ENCODE measurements around the gene HIVEP2. TPM values are rescaled to one million over a fixed set of nuclear protein-coding genes. Genes with fewer than 3 reads are reported as not detected.

The HIVEP2 gene
- polyA plus RNA-seq, 12 donors, result 16.2 to 37.5 (median 22.5) TPM; not detected in 1

DNA sequence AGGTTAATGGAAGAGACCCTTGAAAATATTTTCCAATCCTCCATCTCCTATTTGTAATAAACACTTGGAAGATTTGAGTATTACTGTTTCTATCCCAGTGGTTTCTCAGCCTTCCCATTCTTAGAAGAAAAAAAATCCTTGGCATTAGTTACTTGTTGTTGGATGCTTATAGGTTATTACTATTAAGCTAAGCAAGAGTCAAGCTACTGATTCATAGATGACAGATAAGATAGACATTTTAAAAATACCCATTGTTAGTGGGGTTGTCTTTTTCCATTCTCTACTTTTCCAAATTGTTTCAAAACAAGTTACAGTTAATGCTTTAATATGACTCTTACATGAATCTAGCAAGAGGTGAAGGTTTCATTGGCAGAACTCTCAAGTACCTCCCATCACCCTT is 158.5 kb downstream of the HIVEP2 start:
- no peak for DNase-seq

- no peak for DNase-seq
Observed at GRCh38 chr6:142784344-142784743, 160.6 kb downstream of the HIVEP2 start.

- no peak for DNase-seq
Observed at GRCh38 chr6:142783499-142783898, 161.5 kb downstream of the HIVEP2 start.

GRCh38 chr6:142781129-142781528 is 163.8 kb downstream of the HIVEP2 start:
- DNase-seq, result no peak

- no peak for DNase-seq
Observed at GRCh38 chr6:142773859-142774648, 170.9 kb downstream of the HIVEP2 start.

DNA sequence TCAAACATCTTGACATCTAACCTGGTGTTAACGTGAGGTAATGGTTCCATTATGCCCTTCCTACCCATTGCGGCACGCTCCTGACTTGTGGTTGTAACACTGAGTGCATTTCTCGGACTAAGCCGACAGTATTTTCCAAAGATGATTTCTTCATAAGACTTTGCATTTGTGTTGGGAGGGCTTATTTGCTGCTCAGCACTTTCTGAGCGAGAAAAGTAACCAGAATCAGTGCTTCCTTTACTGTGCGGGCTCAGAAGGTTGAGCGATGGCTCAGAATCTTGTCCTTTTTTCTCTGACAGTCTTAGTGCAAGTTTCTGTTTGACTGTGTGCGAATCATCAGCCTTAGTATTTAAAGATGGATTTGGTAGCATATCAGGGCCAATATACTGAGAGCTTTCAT is 171.7 kb downstream of the HIVEP2 start:
- no peak for DNase-seq

DNA sequence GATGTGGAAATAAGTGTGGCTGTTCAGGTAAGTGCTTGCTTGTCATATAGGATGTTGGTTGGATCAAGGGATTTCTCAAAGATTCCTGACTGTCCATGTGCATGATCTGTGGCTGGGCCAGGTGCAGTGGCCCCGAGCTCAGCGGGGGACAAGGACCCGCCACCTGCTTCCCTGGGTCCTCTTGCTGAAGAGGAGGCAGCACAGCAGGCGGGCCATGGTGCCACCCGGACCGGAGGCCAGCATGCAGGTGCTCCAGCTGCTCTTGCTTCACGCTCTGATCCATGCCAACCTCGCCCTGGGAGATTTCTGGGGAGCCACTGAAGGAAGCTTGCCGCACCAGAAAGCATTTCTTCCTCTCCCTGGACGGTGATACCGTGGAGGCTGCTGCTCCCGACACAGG is 173.8 kb downstream of the HIVEP2 start:
- DNase-seq, result no peak

DNA sequence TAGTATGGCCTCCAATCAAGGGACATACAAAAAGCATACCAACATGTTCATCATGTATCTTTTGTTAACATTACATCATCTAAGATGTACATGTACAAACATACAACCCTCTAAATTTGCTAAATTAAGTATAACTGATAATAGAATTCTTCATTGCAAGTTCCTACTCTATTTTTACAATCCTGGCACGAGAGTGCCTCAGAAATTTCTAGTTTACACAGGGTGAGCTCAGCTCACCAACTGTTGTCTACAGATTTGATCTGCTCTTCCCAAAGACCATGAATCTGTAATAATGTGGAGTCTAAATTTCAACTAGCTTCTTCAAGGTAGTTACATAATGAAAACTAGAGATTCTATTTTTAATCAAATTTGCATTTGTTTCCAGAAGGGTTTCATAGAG is 179.7 kb downstream of the HIVEP2 start:
- DNase-seq, result no peak

GRCh38 chr6:142764311-142764710 is 180.7 kb downstream of the HIVEP2 start:
- DNase-seq, result no peak

DNA sequence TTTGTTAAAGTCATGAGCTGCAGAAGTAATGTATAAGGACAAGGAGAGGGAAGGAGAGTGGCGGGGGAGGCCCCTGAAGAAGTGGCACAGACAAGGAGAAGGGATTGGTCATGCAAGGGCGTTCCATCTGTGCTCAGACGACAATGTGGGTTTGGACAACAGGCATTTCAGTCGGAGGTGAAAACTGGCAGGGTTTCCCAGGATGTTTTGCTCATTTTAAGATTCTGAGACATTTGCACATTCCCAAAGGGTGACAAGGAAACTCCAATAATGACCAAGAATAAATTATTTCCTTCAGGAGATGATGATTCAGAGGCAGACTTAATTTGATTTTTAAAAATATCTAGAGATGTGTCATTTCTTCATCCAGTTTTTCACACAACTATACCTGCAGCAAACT is 181.8 kb downstream of the HIVEP2 start:
- DNase-seq, result no peak

DNA sequence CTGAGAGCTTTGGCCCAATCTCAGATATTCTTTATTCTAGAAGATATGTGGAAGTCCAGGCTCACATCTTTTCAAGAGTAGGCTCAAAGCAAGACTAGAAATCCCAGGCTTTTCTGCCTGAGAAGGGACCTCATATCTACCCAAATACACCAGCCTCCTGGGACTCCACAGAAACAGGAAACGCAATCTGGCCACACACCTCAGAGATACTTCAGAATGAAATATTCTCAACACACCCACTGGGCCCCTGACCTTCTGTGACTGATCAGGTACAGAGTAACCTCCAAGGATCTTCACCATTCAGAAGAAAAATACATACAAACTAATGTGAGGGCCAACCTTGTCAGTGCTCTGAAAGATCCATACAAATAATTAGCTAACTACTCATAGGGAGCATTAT is 183.2 kb downstream of the HIVEP2 start:
- no peak for DNase-seq

DNA sequence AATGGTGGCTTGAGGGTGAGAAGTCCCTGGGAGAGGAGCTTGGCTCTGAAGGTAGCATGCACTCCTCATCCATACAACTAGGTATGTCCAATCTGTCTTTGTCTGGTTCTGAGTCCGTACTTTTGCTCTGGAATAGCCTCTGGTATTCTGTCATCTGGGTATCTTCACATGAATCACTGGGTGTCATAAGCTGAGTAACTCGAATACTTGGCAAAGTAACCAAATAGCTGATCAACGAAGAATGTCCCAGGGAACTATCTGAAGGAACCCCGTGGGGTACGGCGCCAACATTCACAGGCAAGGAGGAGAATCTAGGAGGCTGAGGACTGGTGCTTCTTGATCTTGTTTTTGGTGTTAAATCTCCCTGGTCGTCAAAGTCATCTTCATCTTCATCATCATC is 184.8 kb downstream of the HIVEP2 start:
- no peak for DNase-seq

DNA sequence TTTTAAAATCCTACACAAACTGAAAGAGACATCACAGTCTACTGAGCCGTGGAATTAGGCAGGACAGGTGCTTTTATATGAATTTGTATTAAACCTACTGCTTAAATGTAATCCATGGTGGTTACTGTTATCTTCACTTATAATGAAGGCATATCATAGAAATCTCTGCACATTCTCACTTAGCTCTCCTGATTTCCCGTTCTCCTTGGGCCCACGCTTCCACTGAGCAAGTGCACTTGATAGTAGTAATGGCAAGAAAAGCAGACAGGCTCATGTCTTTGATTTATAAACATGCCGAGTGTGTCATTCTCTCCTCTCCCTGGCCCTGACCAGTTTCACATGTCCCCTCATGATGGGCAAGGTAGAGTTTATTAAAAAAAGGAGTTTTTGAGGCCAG is 186.3 kb downstream of the HIVEP2 start:
- DNase-seq, result no peak

DNA sequence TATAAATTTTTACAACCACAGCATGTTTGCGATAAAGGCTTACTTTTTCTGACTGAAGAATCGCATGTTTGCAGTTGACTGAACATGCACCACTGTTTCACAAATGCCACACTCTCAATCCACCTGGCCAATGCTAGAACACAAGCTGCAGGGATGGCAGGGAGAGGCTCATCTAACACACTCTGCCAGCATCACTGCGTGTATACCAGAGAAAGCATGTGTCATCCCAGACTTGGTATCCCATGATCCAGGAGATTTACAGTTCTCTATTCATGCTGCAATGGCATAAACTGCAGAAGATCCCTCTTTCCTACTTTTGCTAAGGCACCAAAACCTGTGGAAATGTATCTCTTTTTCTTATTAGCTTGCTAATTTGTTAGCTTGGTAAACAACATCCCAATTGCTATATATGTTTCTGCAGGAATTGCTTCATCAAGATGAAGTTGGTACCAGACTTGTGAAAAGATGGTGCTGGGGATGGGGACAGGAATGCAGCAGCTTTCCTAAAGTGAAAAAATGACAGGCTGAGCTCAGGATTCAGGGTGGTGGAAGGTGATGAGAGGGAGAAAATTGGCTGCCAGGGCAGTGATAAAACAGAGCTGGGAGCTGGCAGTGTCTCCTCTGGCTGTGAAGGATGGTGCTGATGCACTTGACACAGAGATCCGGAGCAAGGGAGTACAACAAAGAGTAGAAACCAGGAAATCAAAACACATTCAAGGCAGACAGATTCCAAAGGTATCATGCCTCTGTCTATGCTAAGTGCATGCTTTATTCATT is 186.9 kb downstream of the HIVEP2 start:
- DNase-seq, result no peak

GRCh38 chr6:142756215-142756630 is 188.8 kb downstream of the HIVEP2 start:
- no peak for DNase-seq

DNA sequence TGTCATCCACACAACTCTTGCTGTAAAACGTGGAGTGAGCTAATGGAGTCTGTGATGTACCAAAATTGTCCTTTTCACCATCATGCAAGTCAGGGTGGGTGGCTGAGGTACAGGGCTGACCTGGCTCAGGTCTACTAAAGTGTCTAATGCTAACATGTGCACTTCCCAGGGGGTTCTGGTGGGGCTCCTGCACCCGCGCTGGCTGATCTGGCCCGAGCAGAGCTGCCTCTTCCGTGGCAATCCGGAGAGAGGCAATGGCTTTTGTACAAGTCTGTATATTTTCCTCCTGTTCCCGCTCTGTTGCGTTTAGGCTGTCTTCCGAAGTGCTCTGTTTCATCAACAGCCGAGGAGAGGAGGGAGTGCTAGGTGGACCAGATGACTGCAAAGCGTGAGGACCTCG is 191.8 kb downstream of the HIVEP2 start:
- DNase-seq, result no peak

DNA sequence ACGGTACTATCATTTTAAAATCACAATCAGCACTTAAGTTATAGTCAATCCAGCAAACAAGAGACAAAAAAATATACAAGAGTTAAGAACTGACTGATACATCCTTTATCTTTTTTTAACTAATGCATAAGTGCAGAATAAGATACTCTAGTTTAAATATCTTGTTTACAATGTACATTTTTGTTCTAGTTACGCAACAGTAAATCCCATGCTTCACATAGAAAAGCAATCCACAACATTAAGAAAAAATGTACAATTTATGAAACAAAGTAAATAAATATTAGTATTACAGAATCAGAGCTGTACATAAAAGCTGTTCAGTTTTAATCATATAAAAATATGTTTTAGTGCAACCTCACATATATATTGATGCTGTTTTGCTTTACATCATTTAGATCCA is 192.6 kb downstream of the HIVEP2 start:
- no peak for DNase-seq

DNA sequence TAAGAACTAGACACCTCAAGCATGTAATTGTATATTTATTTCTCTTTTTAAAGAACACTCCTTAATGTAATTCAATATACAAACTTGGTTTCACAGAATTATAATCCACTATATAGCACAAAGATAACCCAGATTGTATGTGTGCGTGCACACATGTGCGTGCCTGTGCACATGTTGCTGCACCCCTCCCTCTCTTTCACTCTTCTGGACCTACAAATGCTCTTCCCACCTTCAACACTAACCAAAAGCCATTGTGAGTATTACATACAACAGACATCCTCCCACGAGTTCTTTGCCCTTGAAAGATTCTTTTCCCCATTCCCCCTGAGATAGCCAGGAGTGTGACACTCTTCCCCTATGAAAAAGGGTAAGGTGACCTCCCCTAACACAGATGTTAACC is 193.5 kb downstream of the HIVEP2 start:
- DNase-seq, result no peak

DNA sequence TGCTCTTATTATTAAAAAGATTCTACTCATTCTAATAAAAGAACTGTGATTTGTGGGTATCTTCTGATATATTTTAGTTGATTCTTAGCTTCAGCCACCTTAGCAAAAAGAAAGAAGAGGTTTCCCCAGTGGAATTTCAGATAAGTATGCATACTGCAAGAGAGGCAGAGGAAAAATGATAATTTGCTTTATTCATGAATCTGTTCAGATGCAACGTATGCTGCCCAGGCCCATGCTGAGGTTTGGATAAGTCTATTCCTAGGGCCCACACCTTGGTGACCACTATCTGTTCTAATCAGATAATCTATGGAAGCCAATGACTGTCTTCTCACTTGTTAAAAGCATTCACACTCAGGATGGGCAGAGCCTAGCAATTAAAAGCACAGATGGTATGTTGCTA is 194.0 kb downstream of the HIVEP2 start:
- no peak for DNase-seq

GRCh38 chr6:142749556-142749955 is 195.4 kb downstream of the HIVEP2 start:
- DNase-seq, result no peak

- no peak for DNase-seq
Observed at GRCh38 chr6:142746524-142746923, 198.5 kb downstream of the HIVEP2 start.

DNA sequence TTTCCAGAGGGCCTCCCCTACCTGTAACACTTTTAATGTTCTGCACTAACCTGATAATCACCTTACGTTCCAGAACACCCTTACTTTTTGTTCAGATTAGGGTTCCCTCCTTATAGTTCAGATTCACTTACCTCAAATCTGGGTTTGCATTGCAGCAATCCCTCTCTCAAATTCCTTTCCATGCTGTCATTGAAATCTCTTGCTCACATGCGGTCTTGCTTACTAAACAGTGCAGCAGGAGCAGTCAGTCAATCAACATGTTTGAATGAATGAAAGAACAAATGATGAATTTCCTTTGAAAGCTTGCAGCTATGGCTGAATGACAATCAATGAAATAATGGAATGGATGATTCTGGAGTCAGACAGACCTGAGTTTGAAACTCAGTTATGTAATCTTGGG is 200.1 kb downstream of the HIVEP2 start:
- no peak for DNase-seq

- DNase-seq, result no peak
Observed at GRCh38 chr6:142740449-142740848, 204.5 kb downstream of the HIVEP2 start.

Data from muscle of arm (tissue), 12 donors.